HT-29 (cell line): Measurements from ENCODE around the gene FURIN. TPM values are rescaled to one million over a fixed set of nuclear protein-coding genes. Genes with fewer than 3 reads are reported as not detected.
"Not testable (repeated sequence)": the region's sequence is repeated elsewhere in the genome, so short reads cannot be mapped to it uniquely, and the experiment has no call there.

ENCODE experiments used
- DNase-seq: peaks from one replicate; pipeline ENCODE4 v3.0.0-alpha.2; 2015; ENCODE audit warnings: low spot score
- total RNA-seq: library from RNA; depleted of rRNA; stranded (reverse); fragments of >200 nt; shearing (Covaris generic); gene quantifications from 2 replicates; pipeline ENCODE4 v1.2.3, GENCODE V29; 2014

Gene FURIN
- total RNA-seq, 1 experiment from 2014 or later = 63.4 TPM

DNA sequence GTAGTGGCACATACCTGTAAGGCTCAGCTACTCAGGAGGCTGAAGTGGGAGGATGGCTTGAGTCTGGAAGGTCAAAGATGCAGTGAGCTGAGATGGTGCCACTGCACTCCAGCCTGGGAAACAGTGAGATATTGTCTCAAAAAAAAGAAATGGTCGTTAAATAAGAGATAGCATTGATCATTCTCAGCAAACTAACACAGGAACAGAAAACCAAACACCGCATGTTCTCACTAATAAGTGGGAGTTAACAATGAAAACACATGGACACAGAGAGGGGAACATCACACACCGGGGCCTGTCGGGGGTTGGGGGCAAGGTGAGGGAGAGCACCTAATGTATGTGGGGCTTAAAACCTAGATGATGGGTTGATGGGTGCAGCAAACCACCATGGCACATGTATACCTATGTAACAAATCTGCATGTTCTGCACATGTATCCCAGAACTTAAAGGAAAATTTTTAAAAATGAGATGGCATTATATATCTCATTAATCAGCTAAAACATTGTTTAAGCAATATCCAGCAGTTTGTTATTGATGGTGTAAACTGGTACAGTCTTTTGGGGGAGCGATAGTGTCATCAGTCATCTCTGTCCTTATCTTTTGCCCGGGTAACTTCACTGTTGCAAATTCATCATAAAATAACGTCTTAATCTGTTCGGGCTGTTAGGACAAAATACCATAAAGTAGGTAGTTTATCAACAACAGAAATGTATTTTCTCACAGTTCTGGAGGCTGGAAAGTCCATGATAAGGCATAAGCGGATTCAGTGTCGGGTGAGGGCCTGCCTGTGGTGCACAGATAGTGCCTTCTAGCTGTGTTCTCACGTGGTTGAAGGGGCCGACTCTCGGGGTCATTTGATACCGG lies 33.0 kb downstream of the FURIN start:
- no peak for DNase-seq

DNA sequence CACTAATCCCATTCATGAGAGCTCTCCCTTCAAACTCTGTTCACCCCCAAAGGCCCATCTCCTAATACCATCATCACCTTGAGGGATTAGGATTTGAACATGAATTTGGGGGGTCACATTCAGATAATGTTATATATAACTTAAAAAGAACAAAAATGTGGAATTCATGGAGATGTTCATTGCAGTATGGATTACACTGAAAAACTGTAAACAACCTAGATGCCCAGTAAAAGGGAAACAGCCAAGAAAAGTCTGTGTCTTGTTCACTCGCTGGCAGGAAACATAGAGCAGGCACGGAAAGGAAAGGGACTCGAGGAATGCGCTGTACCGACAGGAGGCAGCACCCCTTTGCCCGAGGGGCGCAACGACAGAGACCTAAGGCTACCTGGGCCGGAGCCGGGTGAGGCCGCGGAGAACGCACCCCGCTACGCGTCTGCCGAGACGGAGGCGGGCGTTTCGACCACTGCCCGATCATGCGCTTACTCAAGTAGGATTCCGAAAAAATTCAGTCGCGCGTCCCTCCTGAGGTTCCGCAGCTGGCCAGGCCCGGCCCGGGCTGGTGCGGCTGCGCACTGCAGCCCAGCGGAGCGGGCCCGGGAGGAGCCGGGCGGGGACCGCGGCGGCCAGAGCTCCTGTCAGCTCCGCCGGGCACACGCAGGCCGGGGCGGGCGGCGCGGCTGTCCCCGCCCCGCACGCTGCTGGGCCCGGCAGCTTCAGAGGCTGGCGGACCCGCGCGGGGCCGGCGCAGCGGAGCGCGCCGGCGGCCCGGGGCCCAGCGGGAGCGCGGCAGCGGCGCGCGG lies 33.9 kb downstream of the FURIN start:
- peak; percentile 88 for DNase-seq

DNA sequence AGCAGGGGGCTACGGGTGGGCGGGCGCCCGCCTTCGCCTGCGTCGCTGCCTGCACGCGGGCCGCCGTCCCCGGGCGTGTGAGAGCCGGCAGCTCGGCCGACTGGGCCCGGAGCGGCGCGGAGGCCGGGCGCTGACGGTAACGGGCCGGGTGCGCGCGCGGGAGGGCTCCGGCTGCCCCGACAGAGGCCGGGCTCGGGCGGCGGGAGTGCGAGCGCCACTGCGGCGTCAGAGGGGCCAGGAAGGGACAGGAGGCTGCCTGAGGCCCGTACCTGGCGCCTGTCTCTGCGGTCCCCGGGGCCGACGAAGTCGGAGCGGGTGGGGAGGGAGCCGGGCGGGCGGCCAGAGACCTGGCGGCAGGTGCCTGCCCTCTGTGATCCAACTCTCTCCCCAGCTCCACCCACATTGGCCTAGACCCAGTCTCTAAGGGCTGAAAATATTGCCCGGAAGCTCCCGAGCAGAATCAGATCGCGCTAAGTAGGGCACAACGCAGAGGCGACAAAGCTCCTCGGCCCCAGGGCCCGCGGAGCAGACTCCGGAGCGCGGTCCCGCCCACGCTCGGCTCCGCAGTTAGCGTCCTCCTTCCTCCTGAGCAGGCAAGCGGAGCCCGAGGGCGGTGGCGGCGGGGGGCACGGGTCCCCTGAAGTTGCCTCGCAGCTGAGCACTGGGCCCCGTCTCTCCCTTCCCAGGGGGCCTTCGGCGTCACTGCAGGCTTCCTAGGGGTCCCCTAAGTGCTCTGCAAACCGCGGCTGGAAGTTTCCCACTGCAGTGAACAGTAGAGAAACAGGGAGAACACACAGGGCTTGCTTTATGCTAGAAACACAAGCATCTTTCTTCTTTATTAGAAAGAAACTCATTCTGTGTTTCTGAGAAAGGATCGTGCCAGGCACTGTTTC lies 34.7 kb downstream of the FURIN start, which contains the start of gene MAN2A2:
Gene MAN2A2 (plus strand): TSS at position 463 of the 893 bp plus-strand sequence. CDS start 906 bp downstream, outside the sequence.
- peak; percentile 85 for DNase-seq

DNA sequence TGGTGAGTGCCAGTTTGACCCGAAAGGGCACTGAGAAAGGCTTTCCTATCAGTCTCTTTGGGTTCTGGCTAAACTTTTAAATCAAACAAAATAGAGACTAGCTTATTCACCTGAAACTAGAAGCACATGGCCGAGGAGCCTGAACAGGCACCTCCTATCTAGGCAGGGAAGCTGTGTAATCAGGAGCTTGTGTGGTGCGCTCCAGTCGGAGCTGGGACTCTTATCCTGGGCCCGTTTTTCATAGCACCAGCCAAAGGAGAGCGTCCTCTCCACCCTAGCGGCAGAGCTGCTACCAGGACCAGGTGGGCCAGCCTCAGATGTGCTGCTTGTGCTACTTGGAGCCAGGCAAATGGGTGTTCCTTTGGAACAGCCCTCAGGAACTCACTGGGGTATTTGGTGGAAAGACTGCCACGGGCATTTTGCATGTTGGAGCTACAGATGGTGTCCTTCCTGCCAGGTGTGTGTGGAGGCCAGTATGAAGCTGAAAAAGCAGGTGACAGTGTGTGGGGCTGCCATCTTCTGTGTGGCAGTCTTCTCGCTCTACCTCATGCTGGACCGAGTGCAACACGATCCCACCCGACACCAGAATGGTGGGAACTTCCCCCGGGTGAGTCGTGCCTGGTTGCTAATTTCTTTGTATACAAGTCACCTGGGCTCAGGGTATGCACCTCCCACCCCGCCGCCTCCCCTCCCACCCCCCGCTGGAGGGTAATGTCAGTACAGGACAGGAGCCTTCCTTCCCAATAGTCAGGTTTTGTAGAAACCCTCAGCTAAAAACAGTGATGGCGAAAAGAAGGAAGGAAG lies 35.5 kb downstream of the FURIN start:
- DNase-seq = peak; percentile 78

DNA sequence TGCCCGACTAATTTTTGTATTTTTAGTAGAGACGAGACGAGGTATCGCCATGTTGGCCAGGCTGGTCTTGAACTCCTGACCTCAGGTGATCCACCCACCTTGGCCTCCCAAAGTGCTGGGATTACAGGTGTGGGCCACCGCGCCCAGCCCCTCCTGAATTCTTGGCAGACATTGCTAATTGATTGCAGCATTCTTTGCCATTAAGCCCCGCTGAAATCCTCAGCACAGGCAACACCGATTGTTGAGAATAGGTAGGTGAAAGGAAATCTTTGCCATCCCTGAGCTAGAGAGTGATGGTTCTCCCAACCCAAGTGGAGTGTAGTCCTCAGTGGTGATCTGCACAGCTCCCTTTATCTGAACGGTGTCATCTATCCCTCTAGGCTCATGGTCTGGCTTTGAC lies 36.4 kb downstream of the FURIN start:
- no peak for DNase-seq

DNA sequence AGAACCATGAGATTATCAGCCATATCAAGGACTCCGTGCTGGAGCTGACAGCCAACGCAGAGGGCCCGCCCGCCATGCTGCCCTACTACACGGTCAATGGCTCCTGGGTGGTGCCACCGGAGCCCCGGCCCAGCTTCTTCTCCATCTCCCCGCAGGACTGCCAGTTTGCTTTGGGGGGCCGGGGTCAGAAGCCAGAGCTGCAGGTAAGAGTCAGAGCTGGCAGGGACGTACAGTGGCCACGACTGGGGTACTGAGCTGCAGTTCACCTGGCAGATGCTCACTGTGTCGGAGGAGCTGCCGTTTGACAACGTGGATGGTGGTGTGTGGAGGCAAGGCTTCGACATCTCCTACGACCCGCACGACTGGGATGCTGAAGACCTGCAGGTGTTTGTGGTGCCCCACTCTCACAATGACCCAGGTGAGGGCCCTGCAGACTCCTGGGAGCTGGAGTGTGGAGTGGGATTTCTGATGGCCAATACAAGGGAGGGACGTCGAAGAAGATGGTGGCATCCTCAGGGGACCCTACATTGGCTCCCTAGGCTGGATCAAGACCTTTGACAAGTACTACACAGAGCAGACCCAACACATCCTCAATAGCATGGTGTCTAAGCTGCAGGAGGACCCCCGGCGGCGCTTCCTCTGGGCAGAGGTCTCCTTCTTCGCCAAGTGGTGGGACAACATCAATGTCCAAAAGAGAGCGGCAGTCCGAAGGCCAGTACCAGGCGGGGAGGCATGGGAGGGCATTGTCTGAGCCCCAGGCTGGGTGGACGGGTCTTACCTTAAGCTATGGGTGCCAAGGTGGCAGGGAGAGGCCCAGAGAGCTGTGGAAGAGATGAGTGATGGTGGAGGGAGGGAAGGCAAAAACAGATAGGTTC lies 37.2 kb downstream of the FURIN start:
- no peak for DNase-seq

GRCh38 chr15:90906181-90906849 lies 37.9 kb downstream of the FURIN start:
- DNase-seq = no peak

DNA sequence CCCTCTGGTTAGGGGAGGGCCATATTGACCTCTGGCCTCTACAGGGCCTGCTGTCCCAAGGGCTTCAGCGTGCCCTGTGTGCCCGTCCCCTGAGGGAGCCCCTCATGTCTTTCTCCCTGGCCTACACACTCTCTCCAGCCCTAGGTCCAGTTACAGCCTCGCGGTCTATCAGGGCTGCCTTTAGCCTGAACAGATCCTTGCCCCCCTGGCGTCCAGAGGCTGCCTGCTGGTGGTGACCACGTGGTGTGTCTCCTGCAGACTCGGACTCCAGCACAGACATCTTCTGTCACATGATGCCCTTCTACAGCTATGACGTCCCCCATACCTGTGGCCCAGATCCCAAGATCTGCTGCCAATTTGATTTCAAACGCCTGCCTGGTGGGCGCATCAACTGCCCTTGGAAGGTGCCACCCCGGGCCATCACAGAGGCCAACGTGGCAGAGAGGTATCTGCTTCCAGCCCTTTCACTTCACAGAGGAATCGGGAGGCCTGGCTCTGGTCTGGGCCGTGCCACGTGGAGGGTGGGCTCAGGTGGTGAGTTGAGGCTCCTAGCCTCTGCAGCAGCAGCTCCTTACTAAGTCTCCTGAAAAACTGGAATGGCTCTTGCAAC lies 38.8 kb downstream of the FURIN start:
- no peak for DNase-seq

DNA sequence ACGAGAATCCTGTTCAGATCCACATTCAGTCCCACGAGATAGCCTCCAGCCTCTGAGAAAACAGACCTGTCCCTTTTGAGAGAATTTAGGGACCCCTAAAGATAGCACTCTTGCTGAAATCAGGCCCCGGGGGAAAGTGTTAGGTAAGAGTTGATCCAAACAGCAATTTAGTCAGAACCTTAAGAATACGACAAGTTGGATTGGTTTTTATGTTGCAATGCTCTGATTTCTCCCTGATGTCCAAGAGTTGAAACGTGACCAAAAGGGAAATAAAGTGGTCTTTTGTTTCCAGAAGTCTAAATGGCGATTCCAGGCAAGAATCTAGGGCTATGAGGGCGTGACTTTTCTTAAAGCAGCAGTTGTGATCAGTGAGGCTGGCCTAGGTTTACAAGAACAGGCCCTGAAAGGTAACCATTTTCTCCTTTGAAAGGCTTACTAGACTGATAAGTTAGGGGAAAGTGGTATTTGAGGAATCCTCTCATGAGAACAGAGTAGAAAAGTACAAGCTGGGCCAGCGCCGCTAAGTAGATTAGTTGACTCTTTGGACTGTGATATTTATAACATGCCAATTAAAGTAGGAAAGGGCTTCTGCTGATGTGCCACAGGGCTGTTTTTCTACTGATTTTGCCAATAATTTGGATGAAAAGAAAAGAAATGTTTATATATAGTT lies 39.6 kb downstream of the FURIN start:
- DNase-seq = no peak

GRCh38 chr15:90909449-90909848 lies 41.1 kb downstream of the FURIN start:
- not testable (repeated sequence) for DNase-seq

GRCh38 chr15:90909976-90910375 lies 41.6 kb downstream of the FURIN start:
- no peak for DNase-seq

- DNase-seq = no peak
Observed at GRCh38 chr15:90910441-90911301, 42.3 kb downstream of the FURIN start.

- DNase-seq = no peak
Observed at GRCh38 chr15:90911302-90911623, 42.9 kb downstream of the FURIN start.

DNA sequence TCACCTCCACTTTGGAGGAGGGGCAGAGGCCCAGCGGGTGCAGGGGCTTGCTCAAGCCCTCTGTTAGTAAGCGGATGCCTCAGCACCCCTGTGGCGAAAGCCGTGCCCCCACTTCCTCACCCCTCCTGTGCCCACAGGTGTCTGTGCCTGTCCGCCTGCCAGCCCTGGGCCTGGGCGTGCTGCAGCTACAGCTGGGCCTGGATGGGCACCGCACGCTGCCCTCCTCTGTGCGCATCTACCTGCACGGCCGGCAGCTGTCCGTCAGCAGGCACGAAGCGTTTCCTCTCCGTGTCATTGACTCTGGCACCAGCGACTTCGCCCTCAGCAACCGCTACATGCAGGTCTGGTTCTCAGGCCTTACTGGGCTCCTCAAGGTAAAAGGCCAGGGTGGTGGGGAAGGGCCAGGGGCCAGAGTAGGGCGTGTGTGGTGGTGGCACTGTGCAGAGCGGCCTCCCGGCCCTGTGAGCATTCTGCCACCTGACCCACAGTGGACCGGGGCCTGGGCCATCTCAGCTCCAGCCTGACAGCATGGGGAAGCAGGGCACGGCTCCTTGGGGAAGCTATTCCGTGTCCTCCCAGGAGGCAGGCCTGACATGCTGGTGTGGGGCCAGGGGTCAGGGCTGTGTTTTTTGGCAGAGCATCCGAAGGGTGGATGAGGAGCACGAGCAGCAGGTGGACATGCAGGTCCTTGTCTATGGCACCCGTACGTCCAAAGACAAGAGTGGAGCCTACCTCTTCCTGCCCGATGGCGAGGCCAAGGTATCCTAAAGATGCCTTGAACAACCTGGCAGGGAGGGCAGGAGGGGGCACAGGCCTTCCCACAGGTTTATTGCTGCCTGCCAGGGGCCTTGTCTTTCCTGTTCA lies 43.8 kb downstream of the FURIN start:
- no peak for DNase-seq

GRCh38 chr15:90912770-90913075 lies 44.3 kb downstream of the FURIN start:
- no peak for DNase-seq

DNA sequence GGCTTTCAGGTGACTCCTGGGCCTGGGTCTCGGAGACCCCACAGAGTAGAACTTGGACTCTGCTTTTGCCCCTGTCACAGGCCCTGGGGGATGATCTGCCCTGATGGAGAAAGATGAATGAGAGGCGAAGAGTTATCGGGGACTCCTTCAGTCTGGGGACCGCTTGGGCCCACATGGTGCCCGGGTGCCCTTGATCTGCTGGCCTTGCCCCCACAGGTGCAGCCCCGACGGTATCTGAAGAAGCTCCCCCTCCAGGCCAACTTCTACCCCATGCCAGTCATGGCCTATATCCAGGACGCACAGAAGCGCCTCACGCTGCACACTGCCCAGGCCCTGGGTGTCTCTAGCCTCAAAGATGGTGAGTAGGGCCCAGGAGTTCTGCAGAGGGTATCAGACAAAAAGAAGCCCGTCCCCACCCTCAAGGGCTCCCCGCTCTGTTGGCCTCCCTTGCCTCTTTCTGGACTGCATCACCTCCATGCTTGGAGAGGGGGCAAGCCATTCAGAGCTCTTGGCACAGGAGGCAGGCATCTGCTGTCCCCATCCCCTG lies 45.1 kb downstream of the FURIN start:
- DNase-seq = no peak
